Omental fat pad (tissue), 4 donors: ENCODE data around the gene PLSCR2. TPM values are rescaled to one million over a fixed set of nuclear protein-coding genes. Genes with fewer than 3 reads are reported as not detected.

ENCODE experiments used
- total RNA-seq, 4 donors: library from RNA; depleted of rRNA; stranded (reverse); fragments of >200 nt; gene quantifications; one replicate each; pipeline ENCODE4 v1.1.0, GENCODE V29; 2016

Gene PLSCR2
- total RNA-seq, 4 donors from 2014 or later: not detected

Other genes starting within 250 kb of the PLSCR2 start
- 100 to 1,000 TPM in 1 of 4 donors, 10 to 100 TPM in 3; 84.7 to 191 (median 91.7) TPM for gene PLSCR4, start 218.5 kb downstream of the PLSCR2 start, total RNA-seq
- 100 to 1,000 TPM in 2 of 4 donors, 10 to 100 TPM in 2; 76.6 to 314 (median 189) TPM for gene PLSCR1, start 75.0 kb upstream of the PLSCR2 start, total RNA-seq
- gene PLSCR5, start 135.8 kb upstream of the PLSCR2 start, total RNA-seq: not detected